Epidermal melanocyte (primary cell): ENCODE data around the gene SFR1.

Source experiments
- DNase-seq: peaks from one replicate; pipeline ENCODE4 v3.0.0; 2011; ENCODE audit warnings: low spot score; ENCODE audit not compliant: insufficient read length

Gene SFR1, protein sequence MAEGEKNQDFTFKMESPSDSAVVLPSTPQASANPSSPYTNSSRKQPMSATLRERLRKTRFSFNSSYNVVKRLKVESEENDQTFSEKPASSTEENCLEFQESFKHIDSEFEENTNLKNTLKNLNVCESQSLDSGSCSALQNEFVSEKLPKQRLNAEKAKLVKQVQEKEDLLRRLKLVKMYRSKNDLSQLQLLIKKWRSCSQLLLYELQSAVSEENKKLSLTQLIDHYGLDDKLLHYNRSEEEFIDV

DNA sequence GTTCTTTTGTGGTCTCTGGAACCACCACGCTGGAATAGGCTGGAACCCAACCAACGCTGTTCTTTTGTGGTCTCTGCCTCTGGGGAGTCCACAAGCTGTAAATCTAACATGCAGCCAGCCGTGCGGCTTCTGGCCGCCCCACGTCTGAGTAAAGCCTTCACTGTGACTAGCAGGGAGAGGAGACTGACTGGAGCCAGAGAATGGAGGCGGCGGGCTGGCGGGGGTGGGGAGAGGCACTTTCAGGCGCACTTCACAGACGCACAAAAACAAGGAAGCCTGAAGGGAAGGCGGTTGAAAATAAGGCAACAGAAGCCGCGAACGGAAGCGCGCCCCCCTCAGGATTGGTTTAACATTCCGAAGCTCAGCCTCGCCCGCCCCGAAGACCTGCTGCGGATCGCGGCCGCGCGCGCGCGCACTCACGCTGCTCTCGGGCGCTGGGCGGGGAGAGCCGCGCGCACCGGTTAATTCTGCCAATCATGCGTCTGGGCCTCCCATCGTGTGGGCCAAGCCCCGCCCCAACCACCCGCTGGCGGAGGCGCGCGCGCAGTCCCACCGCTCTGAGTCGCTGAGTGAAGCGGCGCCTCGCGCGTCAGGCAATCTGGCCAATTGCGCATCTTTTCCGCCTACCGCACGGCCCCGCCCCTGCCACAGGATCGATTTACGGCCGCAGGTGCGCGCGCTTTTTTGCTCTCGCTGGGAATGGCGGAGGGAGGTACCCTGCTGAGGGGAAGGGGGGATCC lies at the start of gene SFR1:
TSS of gene SFR1 (plus strand) at position 687 of the 740 bp plus-strand sequence. CDS start at position 700, 13 bp downstream.
- peak; percentile 84 for DNase-seq

DNA sequence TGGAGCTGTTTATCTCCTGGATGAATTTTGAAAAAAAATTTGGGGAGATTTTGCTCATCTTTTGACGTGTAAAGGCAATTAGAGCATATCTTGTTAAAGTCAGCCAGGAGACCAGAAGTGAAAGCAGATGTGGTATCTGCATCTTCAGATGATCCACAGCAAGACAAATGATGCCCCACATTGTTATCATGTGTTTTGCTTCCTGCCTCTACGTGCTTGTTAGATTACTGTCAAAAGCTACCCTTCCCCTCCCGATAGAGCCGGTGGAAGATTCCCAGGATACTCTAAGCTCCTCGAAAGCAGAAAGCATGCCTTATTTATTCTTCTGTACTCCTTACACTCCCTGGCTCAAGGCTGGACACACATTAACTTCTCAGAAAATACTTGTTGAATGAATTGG lies 49.2 kb upstream of the SFR1 start:
- DNase-seq, result no peak

DNA sequence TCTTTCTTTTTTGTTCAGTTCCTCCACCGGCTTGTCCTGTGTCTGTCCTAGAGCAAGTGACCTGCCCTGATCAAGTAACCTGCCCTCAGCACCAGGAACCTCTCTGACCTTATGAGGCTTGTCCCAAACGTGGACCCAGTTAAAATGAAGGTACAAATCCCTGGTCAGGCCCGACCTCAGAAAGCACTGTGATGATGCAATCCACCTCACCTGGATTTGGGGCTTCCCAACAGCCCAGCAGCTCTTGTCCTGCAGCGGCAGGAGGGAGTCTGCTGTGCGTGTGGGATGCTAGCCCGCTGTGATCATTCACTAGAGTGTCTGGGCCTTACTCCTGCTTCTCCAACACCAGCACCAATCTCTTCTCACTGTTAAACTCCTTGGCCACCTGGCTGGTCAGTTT lies 47.5 kb upstream of the SFR1 start:
- DNase-seq, result no peak

DNA sequence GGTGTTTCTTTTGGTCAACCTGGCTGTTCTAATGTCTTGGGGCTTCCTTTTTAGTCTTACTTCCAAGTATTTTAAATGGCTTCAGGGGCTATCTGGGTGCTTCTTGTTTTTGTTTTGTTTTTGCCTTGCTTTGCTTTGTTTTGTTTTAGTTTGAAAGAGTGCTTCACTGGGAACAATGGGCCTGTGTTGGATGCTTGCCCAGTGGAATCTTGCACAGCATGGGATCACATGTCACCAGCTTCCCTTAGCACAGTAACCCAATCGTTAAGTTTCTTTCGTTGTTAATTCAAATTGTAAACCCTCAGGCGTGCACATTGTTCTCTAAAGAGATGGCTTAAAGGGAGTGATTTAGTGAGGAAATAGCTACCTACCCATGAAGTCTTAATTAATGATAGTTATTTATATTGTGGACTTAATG lies 45.2 kb upstream of the SFR1 start:
- DNase-seq, result peak; percentile 30

DNA sequence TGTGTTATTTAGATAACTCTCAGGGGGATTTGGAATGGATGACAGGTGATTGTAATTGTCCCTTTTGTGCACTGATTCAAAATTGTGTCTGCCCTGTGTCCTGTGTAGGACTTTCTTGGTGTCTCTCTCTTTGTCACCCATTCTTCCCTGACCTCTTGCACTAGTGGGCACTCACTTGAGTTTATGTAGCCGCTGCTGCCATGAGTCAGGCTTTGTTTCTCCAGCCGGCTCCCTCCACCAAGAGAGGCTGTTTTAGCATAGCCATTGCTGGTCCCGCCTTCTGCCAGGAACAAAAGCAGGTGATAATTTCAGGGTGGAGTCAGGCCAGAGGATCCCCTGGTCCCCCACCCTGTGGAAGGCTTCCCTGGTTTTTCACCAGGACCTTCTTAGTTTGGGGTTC lies 44.7 kb upstream of the SFR1 start:
- no peak for DNase-seq

DNA sequence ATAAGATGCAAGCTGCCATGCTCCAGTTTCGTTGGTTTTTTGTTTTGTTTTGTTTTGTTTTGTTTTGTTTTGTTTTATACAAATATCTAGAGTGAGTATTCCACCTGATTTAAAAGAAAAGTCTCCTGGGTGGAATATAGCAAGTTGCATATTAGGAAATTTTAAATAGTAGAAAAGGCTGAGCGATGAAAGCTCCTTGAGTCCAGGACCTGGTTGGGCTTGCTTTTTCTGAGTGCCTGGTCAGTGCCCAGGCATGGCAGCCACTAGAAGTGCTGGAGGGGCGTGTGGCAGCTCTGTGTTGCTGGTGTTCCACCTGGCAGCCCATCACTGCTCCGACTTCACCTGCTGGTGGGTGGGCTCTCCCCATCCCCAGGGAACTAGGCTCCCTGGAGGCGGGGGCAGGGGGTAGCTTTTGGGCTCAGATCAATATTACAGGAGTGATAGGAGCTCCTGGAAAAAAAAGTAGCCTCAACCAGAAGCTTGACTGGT lies 44.3 kb upstream of the SFR1 start:
- no peak for DNase-seq

DNA sequence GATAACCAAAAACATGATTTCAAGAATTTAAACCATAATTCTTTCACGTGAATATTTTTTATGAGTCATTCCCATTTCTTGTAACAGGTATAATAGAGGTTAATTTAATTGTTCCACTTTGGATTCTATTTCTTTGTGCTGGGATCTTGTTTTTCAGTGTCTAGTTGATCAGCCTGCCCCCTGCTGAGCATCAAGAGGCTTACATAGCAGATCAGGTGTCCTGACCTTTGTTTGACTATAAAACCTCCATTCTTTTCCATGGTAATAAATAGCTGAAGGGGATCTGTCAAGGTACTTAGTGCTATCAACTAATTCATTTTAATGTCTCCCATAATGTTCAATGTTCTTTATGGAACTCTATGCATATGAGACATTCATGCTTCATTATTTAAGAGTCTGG lies 41.2 kb upstream of the SFR1 start:
- DNase-seq, result no peak

DNA sequence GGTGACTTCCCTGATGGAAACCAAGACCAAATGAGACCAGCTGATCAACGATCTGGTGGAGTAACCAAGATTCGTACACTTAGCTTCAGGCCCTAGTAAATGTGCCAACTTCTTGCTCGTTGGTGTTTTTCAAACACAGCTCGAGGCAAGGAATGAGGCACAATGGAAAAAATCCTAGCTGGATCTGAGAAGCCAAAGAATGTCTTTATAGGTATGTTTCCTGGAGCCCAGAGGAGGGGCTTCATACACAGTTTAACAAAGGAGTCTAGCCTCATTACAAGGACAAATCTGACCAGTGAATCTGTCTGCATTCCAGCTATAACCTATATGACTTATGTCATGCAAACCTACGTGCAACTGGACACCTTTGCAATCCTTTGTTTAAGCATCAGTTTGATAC lies 40.0 kb upstream of the SFR1 start:
- no peak for DNase-seq

DNA sequence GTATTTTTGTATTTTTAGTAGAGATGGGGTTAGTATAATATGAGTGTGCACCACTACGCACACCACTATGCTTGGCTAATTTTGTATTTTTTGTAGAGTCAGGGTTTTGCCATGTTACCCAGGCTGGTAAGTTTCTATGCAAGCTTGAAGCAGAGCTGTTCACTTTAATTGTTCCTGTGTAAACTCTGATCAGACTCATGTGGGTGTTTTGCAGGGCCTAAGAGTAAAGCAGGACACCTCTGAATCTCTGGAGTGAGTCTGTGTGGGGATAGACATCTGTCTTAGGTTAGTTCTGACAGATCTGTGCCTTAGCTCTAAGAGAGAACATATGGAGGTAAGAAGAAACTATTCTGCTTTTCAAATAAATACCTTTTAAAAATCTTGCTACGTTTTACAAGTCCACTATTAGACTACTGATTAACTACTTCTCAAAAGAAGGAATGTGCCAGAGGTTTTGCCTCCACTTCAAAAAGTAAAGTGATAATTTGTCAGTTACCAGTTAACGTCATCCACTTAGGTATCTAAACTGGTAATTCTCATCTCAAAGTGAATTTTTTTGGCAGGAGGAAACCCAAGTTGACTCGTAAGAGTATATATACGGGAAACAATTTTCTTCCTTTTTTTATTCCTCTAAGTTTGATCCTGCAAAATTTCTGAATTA lies 37.4 kb upstream of the SFR1 start:
- DNase-seq, result no peak

DNA sequence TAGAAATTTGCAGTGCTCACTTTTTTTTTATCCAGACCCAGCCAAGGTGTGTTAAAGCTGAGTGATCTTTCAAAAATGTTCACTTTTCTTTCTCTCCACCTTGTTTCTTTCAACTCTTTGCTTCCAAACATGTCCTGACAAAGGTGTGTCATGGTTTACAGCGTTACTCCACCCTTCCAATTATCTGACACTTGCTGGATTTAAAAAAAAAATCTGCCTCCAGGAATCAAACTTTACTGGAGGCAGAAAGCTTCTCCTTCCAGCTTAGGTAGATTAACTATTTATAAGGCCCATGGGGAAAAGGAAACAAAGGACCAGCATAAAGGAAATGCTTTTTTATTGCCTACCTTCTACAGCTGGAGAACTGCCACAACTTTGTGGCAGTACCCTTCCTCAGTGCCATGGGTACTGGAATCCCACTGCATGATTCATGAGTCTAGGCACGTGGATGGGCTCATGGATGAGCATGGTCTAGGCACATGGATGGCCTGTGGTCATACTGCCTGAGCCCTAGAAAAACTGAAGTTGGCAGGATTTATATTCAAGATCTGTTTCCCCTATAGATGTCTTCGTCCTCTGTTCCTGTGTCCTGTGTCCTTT lies 36.1 kb upstream of the SFR1 start, which contains the start of gene COL17A1:
TSS of gene COL17A1 (minus strand) at position 80 of the 600 bp plus-strand sequence. CDS start 5,207 bp downstream, outside the sequence.
- no peak for DNase-seq

DNA sequence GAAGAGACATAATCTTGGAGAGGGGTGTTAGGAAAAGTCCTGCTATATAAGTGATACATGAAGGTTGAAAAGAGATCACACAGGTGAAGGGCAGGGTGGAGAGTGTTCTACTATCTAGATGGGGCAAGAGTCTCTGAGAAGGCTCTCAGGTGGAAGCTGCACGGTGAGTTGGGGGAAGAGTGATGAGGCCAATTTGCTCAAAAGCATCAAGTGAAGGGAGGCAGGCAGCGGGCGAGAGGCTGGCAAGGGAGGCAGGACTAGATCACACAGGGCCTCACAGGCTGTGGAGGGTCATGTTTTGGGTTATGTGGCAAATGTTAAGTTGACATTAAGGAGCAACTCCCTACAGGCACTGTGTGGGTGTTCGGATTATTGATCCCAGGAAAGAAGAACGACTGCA lies 33.7 kb upstream of the SFR1 start:
- no peak for DNase-seq

DNA sequence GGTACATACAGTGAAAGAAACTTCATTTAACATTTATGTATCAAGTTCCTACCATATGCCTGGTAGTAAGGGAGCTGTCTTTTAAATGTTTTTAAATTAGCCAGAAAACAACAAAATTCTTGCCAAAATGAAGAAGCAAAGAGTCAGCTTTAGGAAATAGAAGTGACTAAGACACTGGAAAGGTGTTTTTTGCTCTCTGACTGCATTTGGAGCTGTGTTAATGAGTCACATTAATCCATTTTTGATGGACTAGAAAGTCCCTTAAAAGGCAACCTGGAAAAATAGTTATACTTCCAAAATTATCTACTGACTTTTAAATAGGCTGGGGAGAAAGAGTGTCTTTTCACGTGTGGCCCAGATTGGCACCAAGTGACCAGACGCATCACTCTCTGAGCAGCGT lies 32.4 kb upstream of the SFR1 start:
- no peak for DNase-seq

DNA sequence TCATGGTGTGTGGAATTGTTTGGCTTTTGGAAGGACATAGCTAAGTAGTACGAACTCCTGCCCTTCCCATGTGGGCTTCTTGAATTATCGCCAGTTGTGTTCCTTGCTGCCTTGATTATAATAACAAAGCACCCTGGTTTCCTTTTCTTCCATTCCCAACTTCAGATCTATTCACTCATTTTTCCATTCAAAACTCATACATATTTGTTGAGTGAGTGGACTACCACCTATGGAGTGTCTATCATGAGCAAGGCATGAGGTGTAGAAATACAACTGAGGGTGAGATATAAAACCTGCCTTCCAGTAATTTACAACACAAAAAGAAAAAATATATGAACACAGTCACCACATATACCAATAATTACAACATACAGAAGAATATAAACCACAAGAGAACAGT lies 31.4 kb upstream of the SFR1 start:
- DNase-seq, result no peak

DNA sequence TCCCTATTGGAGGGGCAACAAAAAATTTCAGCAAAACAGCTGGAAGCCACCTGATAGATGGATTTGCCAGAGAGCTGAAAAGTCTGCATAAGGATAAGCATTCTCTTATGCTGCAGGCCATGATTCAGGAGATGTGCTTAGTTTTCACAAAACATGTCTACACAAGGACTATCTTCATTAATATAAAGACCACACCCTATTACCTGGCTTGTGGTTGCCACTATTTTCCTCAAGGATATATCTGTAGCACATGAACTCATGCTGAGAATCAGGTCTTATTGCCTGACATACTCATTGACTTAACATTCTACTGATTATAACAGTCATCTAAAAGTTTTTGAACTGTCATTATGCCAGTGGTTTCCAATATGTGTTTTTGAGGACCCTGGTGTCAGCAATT lies 29.2 kb upstream of the SFR1 start:
- no peak for DNase-seq

DNA sequence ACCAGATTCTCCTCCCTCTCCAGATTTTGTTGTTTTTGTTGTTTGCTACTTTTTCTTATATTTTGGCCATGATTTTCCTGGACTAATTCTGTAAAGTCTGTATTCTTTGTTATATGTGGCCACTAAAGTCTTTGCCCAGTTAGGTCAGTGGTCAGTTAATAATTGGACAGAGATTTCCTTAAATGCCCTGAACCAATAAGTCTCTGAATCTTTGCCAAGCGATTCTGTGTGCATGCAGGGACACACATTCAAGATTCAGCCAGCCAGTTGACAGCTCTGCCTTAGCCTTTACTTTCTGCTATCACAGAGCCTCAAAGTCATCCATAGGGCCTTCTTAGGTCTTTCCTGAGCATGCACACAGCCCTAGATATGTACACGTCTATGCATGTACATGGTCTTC lies 25.3 kb upstream of the SFR1 start:
- DNase-seq, result no peak

DNA sequence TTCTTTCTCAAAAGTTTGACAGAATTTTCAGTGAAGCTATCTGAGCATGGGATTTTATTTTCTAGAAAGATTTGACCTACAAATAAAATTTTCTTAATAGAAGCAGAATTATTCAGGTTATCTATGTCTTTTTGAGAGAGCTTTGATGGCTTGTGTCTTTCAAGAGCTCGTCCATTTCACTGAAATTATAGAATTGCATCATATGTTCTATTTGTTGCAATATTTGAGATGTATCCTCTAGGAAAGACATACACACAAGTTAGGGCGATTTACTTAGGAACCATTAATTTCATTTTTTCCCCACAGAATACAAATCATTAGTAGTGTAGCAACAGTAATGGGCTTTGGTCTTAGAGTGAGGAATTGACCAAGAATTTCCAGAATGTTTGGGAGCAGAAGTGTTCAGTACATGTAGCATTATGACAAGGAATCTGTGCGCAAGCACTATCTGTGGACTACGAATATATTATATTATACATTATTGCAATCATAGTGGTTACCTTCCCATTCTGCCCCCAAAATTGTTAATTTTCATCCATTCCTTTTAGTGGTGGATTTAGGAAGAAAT lies 23.5 kb upstream of the SFR1 start:
- DNase-seq, result no peak

DNA sequence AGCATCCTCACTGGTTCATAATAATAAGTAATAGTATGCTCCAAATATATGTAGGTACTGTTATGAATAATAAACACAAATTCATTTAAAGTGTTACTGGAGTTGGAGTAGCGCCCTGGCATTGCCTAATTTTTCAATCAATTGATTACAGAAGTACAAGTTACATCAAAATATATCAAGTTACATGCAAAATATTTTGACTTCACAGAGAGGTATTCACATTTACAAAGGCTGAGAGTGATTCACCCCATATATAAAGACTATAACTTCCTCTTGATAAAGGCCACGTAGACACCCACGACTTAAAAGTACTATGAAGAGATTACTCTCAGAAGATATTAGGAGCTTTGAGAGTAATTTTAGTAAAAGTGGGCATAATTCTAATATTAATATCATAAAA lies 22.7 kb upstream of the SFR1 start:
- DNase-seq, result no peak

DNA sequence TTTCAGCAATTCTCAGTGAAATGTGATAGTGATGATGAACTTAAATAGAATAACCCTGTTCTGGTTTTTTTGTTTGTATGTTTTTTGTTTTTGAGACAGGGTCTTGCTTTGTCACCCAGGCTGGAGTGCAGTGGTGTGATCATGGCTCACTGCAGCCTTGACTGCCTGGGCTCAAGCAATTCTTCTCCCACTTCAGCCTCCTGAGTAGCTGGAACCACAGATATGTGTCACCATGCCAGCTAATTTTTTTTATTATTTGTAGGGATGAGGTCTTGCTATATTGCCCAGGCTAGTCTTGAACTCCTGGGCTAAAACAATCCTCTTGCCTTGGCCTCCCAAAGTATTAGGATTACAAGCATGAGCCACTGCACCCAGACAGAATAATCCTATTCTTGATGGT lies 22.0 kb upstream of the SFR1 start:
- no peak for DNase-seq

DNA sequence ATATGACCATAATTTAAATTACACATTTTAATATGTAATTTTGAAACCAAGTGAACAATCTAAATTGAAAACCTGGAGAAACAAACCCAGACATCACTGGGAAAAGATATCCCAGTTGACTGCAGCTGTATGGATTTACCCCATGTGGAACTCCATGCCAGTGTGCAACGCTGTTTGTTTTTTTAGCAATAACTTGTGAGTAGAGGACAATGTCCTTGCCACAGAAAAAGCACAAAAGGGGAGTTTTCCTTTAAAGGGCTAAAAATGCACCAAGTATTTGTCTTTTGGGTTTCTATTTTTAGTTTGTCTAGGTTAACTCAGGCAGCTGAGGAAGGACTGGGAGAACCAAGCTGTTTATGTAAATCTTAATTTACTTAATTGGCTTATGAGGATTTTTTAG lies 21.2 kb upstream of the SFR1 start:
- no peak for DNase-seq

DNA sequence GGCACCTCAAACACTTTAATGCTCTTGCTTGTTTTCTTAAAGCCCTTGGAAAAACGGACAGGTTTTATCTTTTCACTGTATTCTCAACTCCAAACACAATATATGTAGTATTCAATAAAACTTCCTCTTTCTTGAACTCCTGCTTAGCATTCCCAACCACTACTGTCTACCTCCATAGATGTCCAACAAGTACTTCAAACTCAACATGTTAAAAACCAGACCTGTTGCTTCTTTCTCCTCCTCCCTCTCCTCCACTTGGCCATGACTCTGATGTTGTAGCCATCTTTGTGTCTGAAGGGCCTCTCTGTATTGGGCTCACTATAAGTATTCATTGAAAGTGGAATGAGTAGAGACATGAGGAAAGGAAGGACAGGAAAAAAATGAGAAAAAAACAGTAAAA lies 20.1 kb upstream of the SFR1 start:
- DNase-seq, result no peak

DNA sequence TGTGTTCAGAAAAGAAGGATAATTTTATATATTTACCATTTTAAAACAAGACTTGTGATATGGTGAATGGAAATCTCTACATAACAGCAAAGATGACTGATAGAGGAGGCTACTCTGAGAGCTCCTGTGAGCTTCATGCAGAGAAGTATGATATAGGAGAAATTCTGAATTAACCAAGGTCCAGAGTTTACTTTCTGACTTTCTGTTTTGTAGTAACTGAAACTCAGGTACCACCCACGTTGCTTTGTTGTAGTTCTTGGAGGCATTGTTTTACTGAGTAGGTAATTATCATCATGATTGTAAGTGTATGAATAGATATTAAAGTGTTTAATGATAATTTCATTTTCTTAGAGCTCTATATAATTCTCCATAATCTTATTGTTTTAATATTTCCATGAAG lies 18.0 kb upstream of the SFR1 start:
- no peak for DNase-seq

DNA sequence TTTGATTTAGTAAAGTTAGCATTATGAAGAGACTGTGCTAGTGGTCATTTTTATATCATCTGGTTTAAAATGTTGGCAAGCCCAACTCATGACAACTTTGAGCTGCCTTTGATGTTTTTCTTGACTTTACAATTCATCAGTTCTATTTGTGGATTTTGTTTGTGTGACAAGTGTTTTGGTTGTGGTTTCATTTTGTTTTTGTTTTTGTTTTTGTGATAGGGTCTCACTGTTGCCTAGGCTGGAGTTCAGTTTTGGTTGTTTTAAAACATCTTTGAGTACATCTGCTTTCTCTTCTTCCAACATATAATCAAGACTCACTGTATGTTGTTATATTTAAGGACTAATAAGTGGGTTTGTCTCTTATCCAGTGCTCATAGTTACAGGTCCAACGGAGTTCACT lies 17.6 kb upstream of the SFR1 start:
- DNase-seq, result no peak
